Endothelial cell of umbilical vein (primary cell): ENCODE measurements around the gene GPR78. TPM values are rescaled to one million over a fixed set of nuclear protein-coding genes. Genes with fewer than 3 reads are reported as not detected.

ENCODE experiments used
- BruUV-seq: library from RNA; stranded (reverse); fragments of 400-500 nt; replicated peaks from 2 replicates; lab custom pipeline; 2021; lab: Mats Ljungman, UMichigan
- CTCF ChIA-PET: fragments of 300-600, 350-600 bp; sonication (Branson Sonifier 250); formaldehyde crosslinking; loops from one replicate; lab custom pipeline; 2021; ENCODE audit warnings: antibody characterized with exemption, inconsistent platforms; lab: Charles Lee
- POLR2A ChIA-PET: fragments of 300-600, 350-600 bp; sonication (Branson Sonifier 250); formaldehyde crosslinking; loops from one replicate; lab custom pipeline; 2021; ENCODE audit warnings: antibody characterized with exemption, inconsistent platforms; lab: Charles Lee
- DNase-seq: peaks from one replicate; pipeline ENCODE4 v3.0.0-alpha.2; 2011; ENCODE audit warnings: low read depth, low spot score
- FAIRE-seq: peaks from 2 replicates; lab custom pipeline; 2011; peaks lifted over from hg19 to GRCh38; lab: Jason Lieb, UNC
- H2AFZ ChIP-seq: 2 replicates; pipeline ENCODE4 v1.6.0; 2012; ENCODE audit warnings: low read depth, low read length, control low read depth, inconsistent platforms
- H3K27ac ChIP-seq: 2 replicates; pipeline ENCODE4 v1.5.1; 2011; ENCODE audit warnings: low read depth, mild to moderate bottlenecking, control low read depth, low read length, moderate library complexity; ENCODE audit not compliant: insufficient read depth
- H3K27me3 ChIP-seq, 2 experiments: 2 replicates each; pipeline versions ENCODE4 v1.6.0 to v1.6.1; 2011; ENCODE audit warnings: low read length in 2 of 2, mixed read lengths in 1 of 2; ENCODE audit not compliant: control insufficient read depth in 2 of 2, insufficient read depth in 2 of 2
- H3K36me3 ChIP-seq, 2 experiments: 2 replicates in 1 of 2; 3 replicates in 1 of 2; pipeline ENCODE4 v1.5.1; 2011; ENCODE audit warnings: low read length in 2 of 2, mild to moderate bottlenecking in 1 of 2, moderate library complexity in 1 of 2; ENCODE audit not compliant: control insufficient read depth in 2 of 2, insufficient read depth in 2 of 2; ENCODE audit errors: extremely low read depth in 1 of 2
- H3K4me1 ChIP-seq: 3 replicates; pipeline ENCODE4 v1.5.1; 2011; ENCODE audit warnings: mild to moderate bottlenecking, low read length; ENCODE audit not compliant: control insufficient read depth, insufficient read depth; ENCODE audit errors: extremely low read depth
- H3K4me2 ChIP-seq: 2 replicates; pipeline ENCODE4 v1.6.1; 2011; ENCODE audit warnings: low read length, control low read depth, mixed read lengths; ENCODE audit not compliant: insufficient read depth
- H3K4me3 ChIP-seq, 3 experiments: fragments of 200-600 bp in 1 of 3; sonication (generic), shearing (Covaris generic) in 1 of 3; replicated peaks in 1 of 3; 2 replicates each; pipeline ENCODE4 v1.5.1; 2011 to 2016; ENCODE audit warnings: control low read depth in 3 of 3, low read length in 3 of 3, mild to moderate bottlenecking in 2 of 3, inconsistent platforms in 1 of 3, low read depth in 1 of 3, moderate library complexity in 1 of 3; ENCODE audit not compliant: insufficient read depth in 1 of 3
- H3K79me2 ChIP-seq: 2 replicates; pipeline ENCODE4 v1.6.0; 2012; ENCODE audit warnings: low read length, inconsistent platforms; ENCODE audit not compliant: control insufficient read depth, insufficient read depth
- H3K9ac ChIP-seq: replicated peaks from 2 replicates; pipeline ENCODE3; 2011; ENCODE audit warnings: low read length, control low read depth; ENCODE audit not compliant: insufficient read depth; ENCODE audit errors: extremely low read depth
- H3K9me1 ChIP-seq: replicated peaks from 3 replicates; pipeline ENCODE4 v1.6.0; 2011; ENCODE audit warnings: mild to moderate bottlenecking, low read length; ENCODE audit not compliant: control insufficient read depth, insufficient read depth; ENCODE audit errors: extremely low read depth
- H3K9me3 ChIP-seq: replicated peaks from 2 replicates; pipeline ENCODE4 v1.5.1; 2012; ENCODE audit warnings: low read length, inconsistent platforms; ENCODE audit not compliant: control insufficient read depth, insufficient read depth
- H4K20me1 ChIP-seq: replicated peaks from 2 replicates; pipeline ENCODE3; 2011; ENCODE audit warnings: mild to moderate bottlenecking, low read length; ENCODE audit not compliant: control insufficient read depth, insufficient read depth; ENCODE audit errors: extremely low read depth
- CTCF ChIP-seq, 2 donors: IDR thresholded peaks; 1 replicate in 1 of 2; 2 replicates in 1 of 2; pipeline ENCODE4 v1.5.1; 2011; ENCODE audit warnings: low read length in 2 of 2, mild to moderate bottlenecking in 2 of 2, moderate library complexity in 2 of 2, control low read depth in 1 of 2, inconsistent platforms in 1 of 2, low read depth in 1 of 2; ENCODE audit not compliant: insufficient read depth in 1 of 2; ENCODE audit errors: extremely low read depth in 1 of 2
- EZH2 ChIP-seq: IDR thresholded peaks from 2 replicates; pipeline ENCODE4 v1.6.1; 2012; ENCODE audit warnings: borderline replicate concordance, low read depth, mild to moderate bottlenecking, moderate library complexity, low read length, inconsistent platforms; ENCODE audit not compliant: severe bottlenecking
- FOS ChIP-seq: IDR thresholded peaks from 2 replicates; pipeline ENCODE4 v1.6.1; 2011; ENCODE audit warnings: mild to moderate bottlenecking, low read length, moderate library complexity, borderline replicate concordance; ENCODE audit not compliant: insufficient read depth
- GATA2 ChIP-seq: IDR thresholded peaks from 2 replicates; pipeline ENCODE4 v1.7.0; 2011; ENCODE audit warnings: low read depth, mild to moderate bottlenecking, moderate library complexity, mixed read lengths, low read length; ENCODE audit not compliant: insufficient read length, insufficient read depth
- JUN ChIP-seq: IDR thresholded peaks from 2 replicates; pipeline ENCODE4 v1.6.1; 2011; ENCODE audit warnings: borderline replicate concordance, low read depth; ENCODE audit not compliant: insufficient read length, insufficient read depth
- MAX ChIP-seq: IDR thresholded peaks from 2 replicates; pipeline ENCODE4 v1.6.1; 2011; ENCODE audit not compliant: insufficient read depth, insufficient read length
- MYC ChIP-seq: IDR thresholded peaks from one replicate; pipeline ENCODE4 v1.6.1; 2011; ENCODE audit warnings: mild to moderate bottlenecking, low read depth, low read length
- POLR2A ChIP-seq: IDR thresholded peaks from 2 replicates; pipeline ENCODE4 v1.6.1; 2012; ENCODE audit warnings: low read depth, mild to moderate bottlenecking, control low read depth, low read length
- POLR2AphosphoS5 ChIP-seq: IDR thresholded peaks from 2 replicates; pipeline ENCODE4 v1.6.1; 2012; ENCODE audit warnings: low read depth, mild to moderate bottlenecking, control low read depth, low read length, moderate library complexity; ENCODE audit not compliant: insufficient read depth
- dilution Hi-C: fragments of 300-500 bp; cut with MboI; formaldehyde crosslinking; loops from one replicate; pipeline ENCODE4 v1.15.0; 2019; ENCODE audit warnings: low sequenced_read_pairs; ENCODE audit not compliant: extremely low pct_ligation_motif_present
- intact Hi-C: fragments of 100-400 bp; cut with micrococcal nuclease; formaldehyde crosslinking; loops from one replicate; pipeline ENCODE4 v1.10.0; 2022
- polyA plus RNA-seq, 4 experiments: library from polyadenylated mRNA; depleted of rRNA in 3 of 4; stranded (reverse) in 3 of 4; unstranded in 1 of 4; fragments of >200 nt; gene quantifications; 2 replicates each; pipeline versions ENCODE4 v1.2.1 to v1.2.3, GENCODE V29; 2011 to 2012; ENCODE audit warnings: missing spikeins in 1 of 4
- total RNA-seq: library from RNA; stranded (reverse); gene quantifications from 2 replicates; pipeline ENCODE4 v1.2.3, GENCODE V29; 2021

Gene GPR78
- total and polyA plus RNA-seq, 2 donors (not counting 3 experiments of a cell fraction or from before 2014, with no cell fraction given) = not detected

GRCh38 chr4:8610858-8611616, 30.8 kb downstream of the GPR78 start:
- Histone ChIP-seq H4K20me1 (no peaks in the 10 kb centered on the region), H3K27ac (no peak overlapping the region), H2AFZ (no peak overlapping the region), H3K9me1 (no peaks in the 10 kb centered on the region), H3K9me3 (no peaks in the 10 kb centered on the region), H3K4me3 (no peak overlapping the region), H3K79me2 (no peaks in the 10 kb centered on the region), H3K4me2 (no peak overlapping the region), H3K36me3 (no peaks in the 10 kb centered on the region), H3K27me3 (no peaks in the 10 kb centered on the region), H3K9ac (no peak overlapping the region), H3K4me1 (no peaks in the 10 kb centered on the region)
- TF ChIP-seq POLR2AphosphoS5 (no peak), JUN (no peak), MAX (no peak), POLR2A (no peak), CTCF (IDR thresholded peaks at IDR 0.05; ENCODE audit: extremely low read depth in 1 of 2, insufficient read depth in 1 of 2, low read depth in 1 of 2, low read length in 2 of 2) (no peak), FOS (no peak), GATA2 (no peak), MYC (no peak), EZH2 (no peak)
- DNase-seq (no peak), FAIRE-seq (no peak)
- intact Hi-C loops = no loop called here
- CTCF ChIA-PET = interaction anchor here (1.1 kb wide), 1 partner anchor 307 kb away, joined by 3 read pairs; no protein-coding TSS in a partner anchor
- BruUV-seq = no TSS peak
- dilution Hi-C loops = no loop called here
- POLR2A ChIA-PET = no interaction called here
